GM12892 (cell line): ENCODE results near the gene TIAL1.
"Not testable (repeated sequence)": the region's sequence is repeated elsewhere in the genome, so short reads cannot be mapped to it uniquely, and the experiment has no call there.

ENCODE experiments used
- POLR2A ChIP-seq: IDR thresholded peaks from 2 replicates; pipeline ENCODE4 v1.6.1; 2011; ENCODE audit warnings: low read depth, low read length, control low read depth
- TAF1 ChIP-seq: IDR thresholded peaks from 2 replicates; pipeline ENCODE4 v1.6.1; 2011; ENCODE audit warnings: low read depth, mild to moderate bottlenecking, control low read depth, low read length, borderline replicate concordance

GRCh38 chr10:119528663-119529237, 68.0 kb downstream of the TIAL1 start:
- TF ChIP-seq POLR2A, TAF1: not testable (repeated sequence)
